Nephron (organoid): ENCODE measurements around the gene EDN2.

Source experiments
- H3K27ac Mint-ChIP-seq, 3 experiments: 2 replicates each; pipeline ENCODE4 v1.8.0; 2020; ENCODE audit warnings: mixed read lengths in 3 of 3, mild to moderate bottlenecking in 2 of 3, moderate library complexity in 1 of 3
- H3K27me3 Mint-ChIP-seq: 2 replicates; pipeline ENCODE4 v1.8.0; 2021; ENCODE audit warnings: low read depth, mild to moderate bottlenecking, moderate library complexity, mixed read lengths
- H3K36me3 Mint-ChIP-seq: 2 replicates; pipeline ENCODE4 v1.8.0; 2020; ENCODE audit warnings: low read depth, mixed read lengths
- H3K4me1 Mint-ChIP-seq: 2 replicates; pipeline ENCODE4 v1.8.0; 2020; ENCODE audit warnings: mixed read lengths
- H3K4me3 Mint-ChIP-seq, 3 experiments: 2 replicates each; pipeline ENCODE4 v1.8.0; 2020; ENCODE audit warnings: mild to moderate bottlenecking in 3 of 3, mixed read lengths in 3 of 3, moderate library complexity in 2 of 3
- H3K9me3 Mint-ChIP-seq: 2 replicates; pipeline ENCODE4 v1.8.0; 2020; ENCODE audit warnings: mixed read lengths
- CTCF ChIP-seq, 3 experiments: fragments of 200-600 bp; sonication (generic); IDR thresholded peaks; one replicate each; pipeline ENCODE4 v1.5.0; 2021; ENCODE audit warnings: antibody characterized with exemption in 3 of 3; ENCODE audit not compliant: unreplicated experiment in 3 of 3

EDN2 gene

DNA sequence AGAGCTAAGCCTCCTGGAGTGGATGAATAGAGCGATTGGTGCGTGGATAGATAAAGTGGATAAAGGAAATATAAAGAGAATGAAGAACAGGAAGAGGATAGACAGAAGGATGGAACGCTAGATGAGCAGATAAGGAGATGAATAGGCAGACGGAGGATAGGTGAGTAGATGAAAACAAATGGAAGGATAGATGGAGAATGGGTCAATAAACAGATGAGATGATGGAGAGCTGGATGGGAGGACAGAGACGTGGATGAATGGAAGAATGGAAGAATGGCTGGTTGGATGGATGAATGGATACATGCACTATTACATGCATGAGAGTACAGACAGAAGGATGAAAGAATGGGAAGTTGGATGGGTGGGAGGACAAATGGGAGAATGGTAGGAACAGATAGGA is 35.2 kb upstream of the EDN2 start:
- Mint-ChIP-seq H3K9me3 (no peaks in the 10 kb centered on the region), H3K4me1 (peaks cover 45% of the 10 kb centered on the region), H3K4me3 (no peak overlapping the region), H3K27ac (no peak overlapping the region), H3K36me3 (no peaks in the 10 kb centered on the region), H3K27me3 (peaks cover 24% of the 10 kb centered on the region)
- no peak for TF ChIP-seq CTCF (IDR thresholded peaks at IDR 0.05; ENCODE audit: unreplicated experiment in 3 of 3)

- TF ChIP-seq CTCF (IDR thresholded peaks at IDR 0.05; ENCODE audit: unreplicated experiment in 3 of 3): no peak
- Mint-ChIP-seq H3K27ac (no peak overlapping the region), H3K4me3 (no peak overlapping the region), H3K27me3 (peaks cover 24% of the 10 kb centered on the region), H3K9me3 (no peaks in the 10 kb centered on the region), H3K36me3 (no peaks in the 10 kb centered on the region), H3K4me1 (peaks cover 40% of the 10 kb centered on the region)
These were observed 34.0 kb upstream of the EDN2 start for GRCh38 chr1:41518471-41518870.

- peak overlapping the region; percentile 35 to 76 (median 73) for H3K4me3 Mint-ChIP-seq
- no peaks in the 10 kb centered on the region for H3K36me3 Mint-ChIP-seq
- H3K4me1 Mint-ChIP-seq: peaks cover 30% of the 10 kb centered on the region
- H3K27ac Mint-ChIP-seq: peak overlapping the region in 2 of 3 experiments; percentile 25 to 30
- TF ChIP-seq CTCF (IDR thresholded peaks at IDR 0.05; ENCODE audit: unreplicated experiment in 3 of 3): no peak
- no peaks in the 10 kb centered on the region for H3K9me3 Mint-ChIP-seq
- H3K27me3 Mint-ChIP-seq: peaks cover 16% of the 10 kb centered on the region
These were observed 32.6 kb upstream of the EDN2 start for GRCh38 chr1:41517062-41517438.

DNA sequence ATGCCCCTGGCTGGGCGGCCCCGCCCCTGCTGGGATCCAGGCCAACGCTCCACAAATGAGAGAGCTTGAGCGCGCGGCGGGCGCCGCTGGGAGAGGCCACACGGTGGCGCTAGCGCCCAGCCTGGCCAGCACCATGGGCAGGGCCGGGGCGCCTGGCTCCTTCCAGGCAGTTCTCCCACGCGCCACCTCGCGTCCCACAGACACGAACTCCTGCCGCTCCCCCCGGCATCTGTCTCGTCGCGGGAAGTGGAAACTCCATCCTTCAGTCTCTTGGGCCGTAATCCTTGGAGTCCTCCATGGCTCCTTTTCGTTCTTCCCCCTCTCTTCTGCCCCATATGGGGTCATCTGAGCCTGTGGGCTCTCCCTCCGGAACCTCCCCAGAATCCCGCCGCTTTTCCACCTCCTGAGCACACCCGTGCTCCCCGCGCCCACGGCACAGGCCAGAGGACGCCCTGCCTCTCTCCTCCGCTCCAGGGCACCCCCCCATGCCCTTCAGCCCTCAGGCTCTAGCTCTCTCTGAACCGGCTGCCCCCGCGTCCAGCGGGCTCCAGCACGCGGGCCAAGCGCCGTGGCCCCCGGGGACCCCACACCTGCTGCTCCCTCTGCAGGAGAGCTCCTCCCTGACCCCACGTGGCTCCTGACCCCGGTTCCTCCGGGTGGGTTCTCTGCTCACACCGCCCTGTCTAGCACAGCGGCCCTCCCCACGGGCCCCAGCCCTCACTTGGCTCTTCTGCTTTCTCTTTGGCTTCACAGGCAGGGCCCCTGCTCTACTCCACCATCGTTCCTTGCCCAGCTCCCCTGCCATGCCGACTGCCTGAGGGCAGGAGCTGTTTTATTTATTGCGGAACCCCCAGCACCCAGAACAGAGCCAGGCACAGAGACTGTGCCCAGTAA is 31.9 kb upstream of the EDN2 start:
- Mint-ChIP-seq H3K4me3 (peak overlapping the region; percentile 76 to 80 (median 76)), H3K36me3 (no peaks in the 10 kb centered on the region), H3K4me1 (peaks cover 25% of the 10 kb centered on the region), H3K9me3 (no peaks in the 10 kb centered on the region), H3K27me3 (peaks cover 18% of the 10 kb centered on the region), H3K27ac (no peak overlapping the region)
- TF ChIP-seq CTCF (IDR thresholded peaks at IDR 0.05; ENCODE audit: unreplicated experiment in 3 of 3): peak; percentile 94

DNA sequence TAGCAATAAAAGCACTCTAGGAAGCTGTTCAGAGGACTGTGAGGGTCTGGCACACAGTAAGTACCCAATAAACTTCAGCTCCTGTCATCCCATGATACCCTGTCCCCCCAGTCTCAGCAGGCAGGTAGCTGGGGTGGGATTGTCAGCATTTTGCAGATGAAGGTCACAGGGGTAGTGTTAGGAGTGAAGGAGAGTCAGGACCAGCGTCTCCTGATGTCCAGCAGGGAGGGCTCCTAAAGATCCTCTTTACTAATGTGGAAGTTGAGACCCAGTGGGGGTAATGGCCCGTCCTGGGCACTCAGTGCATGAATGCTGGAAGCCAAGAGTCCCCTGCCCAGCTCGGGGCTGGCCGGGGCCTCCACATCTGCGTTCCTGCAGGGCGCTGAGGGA is 31.3 kb upstream of the EDN2 start:
- peak overlapping the region in 1 of 3 experiments; percentile 49 for H3K27ac Mint-ChIP-seq
- peaks cover 19% of the 10 kb centered on the region for H3K27me3 Mint-ChIP-seq
- peaks cover 25% of the 10 kb centered on the region for H3K4me1 Mint-ChIP-seq
- no peaks in the 10 kb centered on the region for H3K36me3 Mint-ChIP-seq
- TF ChIP-seq CTCF (IDR thresholded peaks at IDR 0.05; ENCODE audit: unreplicated experiment in 3 of 3): no peak
- H3K4me3 Mint-ChIP-seq: peak overlapping the region in 1 of 3 experiments; percentile 76
- H3K9me3 Mint-ChIP-seq: no peaks in the 10 kb centered on the region
